Activated CD8-positive, alpha-beta memory T cell treated with anti-CD3 and anti-CD28 coated beads, Interleukin-2, amount 10 ng/mL, durations not matched to agents 7 days and 5 days (primary cell): ENCODE results near the gene SMYD5. TPM values are rescaled to one million over a fixed set of nuclear protein-coding genes. Genes with fewer than 3 reads are reported as not detected.

Experiments
- ATAC-seq: fragments of 150-1000 bp; cut with Tn5 transposase; one replicate; pipeline ENCODE4 v1.10.0; 2021; ENCODE audit warnings: moderate library complexity
- CTCF ChIA-PET: fragments of 350-600 bp; sonication (Branson Sonifier 250); formaldehyde crosslinking; loops from one replicate; lab custom pipeline; 2021; ENCODE audit warnings: antibody characterized with exemption; lab: Charles Lee
- DNase-seq: peaks from one replicate; pipeline ENCODE4 v3.0.0-alpha.2; 2020
- H3K27ac Mint-ChIP-seq: one replicate; pipeline ENCODE4 v1.8.0; 2021; ENCODE audit warnings: mild to moderate bottlenecking, mixed read lengths
- H3K27me3 Mint-ChIP-seq: one replicate; pipeline ENCODE4 v1.8.0; 2021; ENCODE audit warnings: mixed read lengths
- H3K36me3 Mint-ChIP-seq: one replicate; pipeline ENCODE4 v1.8.0; 2021; ENCODE audit warnings: mild to moderate bottlenecking, mixed read lengths
- H3K4me1 Mint-ChIP-seq: one replicate; pipeline ENCODE4 v1.8.0; 2021; ENCODE audit warnings: mixed read lengths
- H3K4me3 Mint-ChIP-seq: one replicate; pipeline ENCODE4 v1.8.0; 2021; ENCODE audit warnings: mild to moderate bottlenecking, moderate library complexity, mixed read lengths
- H3K9me3 Mint-ChIP-seq: one replicate; pipeline ENCODE4 v1.8.0; 2022; ENCODE audit warnings: low read depth, mixed read lengths
- total RNA-seq, 2 experiments: library from RNA; stranded (reverse); gene quantifications; one replicate each; pipeline ENCODE4 v1.2.3, GENCODE V29; 2021

SMYD5 gene
- total RNA-seq, 2 experiments from 2014 or later = 17.0 to 26.8 TPM

GRCh38 chr2:73252238-73253027 is 38.4 kb downstream of the SMYD5 start:
- CTCF ChIA-PET = interaction anchor here (1.6 kb wide), 1 partner anchor 40 kb away, joined by 4 read pairs; no protein-coding TSS in a partner anchor
- ATAC-seq (no peak), DNase-seq (no peak)
- H3K4me3 Mint-ChIP-seq = no peak overlapping the region
- H3K9me3 Mint-ChIP-seq = no peaks in the 10 kb centered on the region
- peaks cover 41% of the 10 kb centered on the region for H3K36me3 Mint-ChIP-seq
- no peaks in the 10 kb centered on the region for H3K4me1 Mint-ChIP-seq
- H3K27me3 Mint-ChIP-seq = no peaks in the 10 kb centered on the region
- H3K27ac Mint-ChIP-seq = no peak overlapping the region

GRCh38 chr2:73253400-73253799 is 39.4 kb downstream of the SMYD5 start:
- DNase-seq = no peak
- H3K36me3 Mint-ChIP-seq = peaks cover 35% of the 10 kb centered on the region
- H3K4me3 Mint-ChIP-seq = no peak overlapping the region
- no peaks in the 10 kb centered on the region for H3K9me3 Mint-ChIP-seq
- no peaks in the 10 kb centered on the region for H3K27me3 Mint-ChIP-seq
- peaks cover 3% of the 10 kb centered on the region for H3K4me1 Mint-ChIP-seq
- ATAC-seq = no peak
- CTCF ChIA-PET = interaction anchor here (1.4 to 1.6 kb wide), 2 partner anchors 37 to 41 kb away, joined by 4 read pairs; no protein-coding TSS in a partner anchor
- no peak overlapping the region for H3K27ac Mint-ChIP-seq

- CTCF ChIA-PET = interaction anchor here (1.1 to 1.4 kb wide), 2 partner anchors 36 to 41 kb away, joined by 3 to 4 read pairs; no protein-coding TSS in a partner anchor
Measured at GRCh38 chr2:73253901-73254300, 39.9 kb downstream of the SMYD5 start.

GRCh38 chr2:73254343-73255006 is 40.4 kb downstream of the SMYD5 start:
- ATAC-seq (peak; percentile 24), DNase-seq (no peak)
- Mint-ChIP-seq H3K4me3 (no peak overlapping the region), H3K36me3 (peaks cover 29% of the 10 kb centered on the region), H3K27me3 (no peaks in the 10 kb centered on the region), H3K27ac (no peak overlapping the region), H3K9me3 (no peaks in the 10 kb centered on the region), H3K4me1 (peaks cover 4% of the 10 kb centered on the region)
- CTCF ChIA-PET = interaction anchor here (1.1 to 1.4 kb wide), 2 partner anchors 36 to 41 kb away, joined by 3 to 4 read pairs; no protein-coding TSS in a partner anchor

More at GRCh38 chr2:73253901-73254300, 39.9 kb downstream of the SMYD5 start:
- Mint-ChIP-seq H3K27ac (no peak overlapping the region), H3K4me3 (no peak overlapping the region), H3K36me3 (peaks cover 31% of the 10 kb centered on the region), H3K27me3 (no peaks in the 10 kb centered on the region), H3K4me1 (peaks cover 3% of the 10 kb centered on the region), H3K9me3 (no peaks in the 10 kb centered on the region)
- DNase-seq = no peak
- no peak for ATAC-seq

GRCh38 chr2:73255007-73255644 is 41.1 kb downstream of the SMYD5 start:
- peaks cover 24% of the 10 kb centered on the region for H3K36me3 Mint-ChIP-seq
- ATAC-seq = no peak
- DNase-seq = no peak
- peaks cover 4% of the 10 kb centered on the region for H3K4me1 Mint-ChIP-seq
- H3K4me3 Mint-ChIP-seq = no peak overlapping the region
- H3K9me3 Mint-ChIP-seq = no peaks in the 10 kb centered on the region
- H3K27me3 Mint-ChIP-seq = no peaks in the 10 kb centered on the region
- H3K27ac Mint-ChIP-seq = no peak overlapping the region
- CTCF ChIA-PET = interaction anchor here (1.1 kb wide), 1 partner anchor 42 kb away, joined by 3 read pairs; no protein-coding TSS in a partner anchor

GRCh38 chr2:73255907-73256617 is 42.0 kb downstream of the SMYD5 start:
- CTCF ChIA-PET = interaction anchor here (2.3 kb wide), 1 partner anchor 79 kb away, joined by 6 read pairs; no protein-coding TSS in a partner anchor
- H3K4me3 Mint-ChIP-seq = no peak overlapping the region
- ATAC-seq (no peak), DNase-seq (no peak)
- no peaks in the 10 kb centered on the region for H3K9me3 Mint-ChIP-seq
- H3K4me1 Mint-ChIP-seq = peaks cover 4% of the 10 kb centered on the region
- H3K27me3 Mint-ChIP-seq = no peaks in the 10 kb centered on the region
- peak overlapping the region; percentile 35 for H3K27ac Mint-ChIP-seq
- peaks cover 16% of the 10 kb centered on the region for H3K36me3 Mint-ChIP-seq

GRCh38 chr2:73256618-73256922 is 42.5 kb downstream of the SMYD5 start:
- H3K27me3 Mint-ChIP-seq = no peaks in the 10 kb centered on the region
- peaks cover 4% of the 10 kb centered on the region for H3K4me1 Mint-ChIP-seq
- DNase-seq (no peak), ATAC-seq (no peak)
- CTCF ChIA-PET = interaction anchor here (2.3 kb wide), 1 partner anchor 79 kb away, joined by 6 read pairs; no protein-coding TSS in a partner anchor
- peaks cover 12% of the 10 kb centered on the region for H3K36me3 Mint-ChIP-seq
- H3K4me3 Mint-ChIP-seq = no peak overlapping the region
- no peaks in the 10 kb centered on the region for H3K9me3 Mint-ChIP-seq
- H3K27ac Mint-ChIP-seq = no peak overlapping the region

GRCh38 chr2:73257021-73257420 is 43.0 kb downstream of the SMYD5 start:
- H3K4me3 Mint-ChIP-seq = no peak overlapping the region
- CTCF ChIA-PET = interaction anchor here (1.2 to 2.3 kb wide), 3 partner anchors 9 to 80 kb away, joined by 3 to 6 read pairs (median 4); no protein-coding TSS in a partner anchor
- no peaks in the 10 kb centered on the region for H3K27me3 Mint-ChIP-seq
- DNase-seq = no peak
- H3K36me3 Mint-ChIP-seq = peaks cover 12% of the 10 kb centered on the region
- ATAC-seq = no peak
- no peak overlapping the region for H3K27ac Mint-ChIP-seq
- peaks cover 4% of the 10 kb centered on the region for H3K4me1 Mint-ChIP-seq
- no peaks in the 10 kb centered on the region for H3K9me3 Mint-ChIP-seq

GRCh38 chr2:73257425-73258125 is 43.5 kb downstream of the SMYD5 start:
- H3K27ac Mint-ChIP-seq = no peak overlapping the region
- peaks cover 9% of the 10 kb centered on the region for H3K36me3 Mint-ChIP-seq
- H3K4me1 Mint-ChIP-seq = peaks cover 4% of the 10 kb centered on the region
- H3K27me3 Mint-ChIP-seq = no peaks in the 10 kb centered on the region
- H3K4me3 Mint-ChIP-seq = no peak overlapping the region
- CTCF ChIA-PET = interaction anchor here (1.2 to 2.3 kb wide), 3 partner anchors 9 to 80 kb away, joined by 3 to 6 read pairs (median 4); no protein-coding TSS in a partner anchor
- DNase-seq (no peak), ATAC-seq (no peak)
- H3K9me3 Mint-ChIP-seq = no peaks in the 10 kb centered on the region

- CTCF ChIA-PET = interaction anchor here (1.2 to 1.3 kb wide), 2 partner anchors 8 to 10 kb away, joined by 3 to 4 read pairs; no protein-coding TSS in a partner anchor
- Mint-ChIP-seq H3K36me3 (peaks cover 1% of the 10 kb centered on the region), H3K27me3 (no peaks in the 10 kb centered on the region), H3K27ac (no peak overlapping the region), H3K9me3 (no peaks in the 10 kb centered on the region), H3K4me3 (no peak overlapping the region), H3K4me1 (peaks cover 4% of the 10 kb centered on the region)
- ATAC-seq (no peak), DNase-seq (no peak)
Measured at GRCh38 chr2:73258186-73258912, 44.3 kb downstream of the SMYD5 start.

GRCh38 chr2:73258913-73259215 is 44.8 kb downstream of the SMYD5 start:
- Mint-ChIP-seq H3K4me3 (no peak overlapping the region), H3K27me3 (no peaks in the 10 kb centered on the region), H3K36me3 (no peaks in the 10 kb centered on the region), H3K27ac (no peak overlapping the region), H3K4me1 (peaks cover 4% of the 10 kb centered on the region), H3K9me3 (no peaks in the 10 kb centered on the region)
- CTCF ChIA-PET = no interaction called here
- ATAC-seq = no peak
- no peak for DNase-seq

- H3K9me3 Mint-ChIP-seq = no peaks in the 10 kb centered on the region
- peaks cover 2% of the 10 kb centered on the region for H3K36me3 Mint-ChIP-seq
- DNase-seq = no peak
- ATAC-seq = no peak
- peaks cover 4% of the 10 kb centered on the region for H3K4me1 Mint-ChIP-seq
- H3K4me3 Mint-ChIP-seq = no peak overlapping the region
- CTCF ChIA-PET = interaction anchor here (1.0 kb wide), 1 partner anchor 46 kb away, joined by 3 read pairs; no protein-coding TSS in a partner anchor
- no peak overlapping the region for H3K27ac Mint-ChIP-seq
- H3K27me3 Mint-ChIP-seq = no peaks in the 10 kb centered on the region
Measured at GRCh38 chr2:73259276-73259675, 45.2 kb downstream of the SMYD5 start.
